GM13977 (cell line): ENCODE results near the gene ENAH.

ENCODE experiments used
- DNase-seq: peaks from one replicate; pipeline ENCODE4 v3.0.0; 2012; ENCODE audit warnings: low spot score
- in situ Hi-C: fragments of 300-500 bp; cut with MboI; formaldehyde crosslinking; loops from one replicate; pipeline ENCODE4 v1.12.0; 2022; ENCODE audit warnings: low sequenced_read_pairs, low pct_unique_long_range_greater_than_20kb, mixed read lengths, inconsistent platforms; ENCODE audit not compliant: unreplicated experiment
- TF ChIP-seq, protein P1 (sequence below): IDR thresholded peaks from 2 replicates; pipeline ENCODE4 v1.5.1; 2012; ENCODE audit warnings: mild to moderate bottlenecking, control low read depth; ENCODE audit not compliant: insufficient read depth; ENCODE audit errors: extremely low read depth, missing control alignments

The ENAH gene

DNA sequence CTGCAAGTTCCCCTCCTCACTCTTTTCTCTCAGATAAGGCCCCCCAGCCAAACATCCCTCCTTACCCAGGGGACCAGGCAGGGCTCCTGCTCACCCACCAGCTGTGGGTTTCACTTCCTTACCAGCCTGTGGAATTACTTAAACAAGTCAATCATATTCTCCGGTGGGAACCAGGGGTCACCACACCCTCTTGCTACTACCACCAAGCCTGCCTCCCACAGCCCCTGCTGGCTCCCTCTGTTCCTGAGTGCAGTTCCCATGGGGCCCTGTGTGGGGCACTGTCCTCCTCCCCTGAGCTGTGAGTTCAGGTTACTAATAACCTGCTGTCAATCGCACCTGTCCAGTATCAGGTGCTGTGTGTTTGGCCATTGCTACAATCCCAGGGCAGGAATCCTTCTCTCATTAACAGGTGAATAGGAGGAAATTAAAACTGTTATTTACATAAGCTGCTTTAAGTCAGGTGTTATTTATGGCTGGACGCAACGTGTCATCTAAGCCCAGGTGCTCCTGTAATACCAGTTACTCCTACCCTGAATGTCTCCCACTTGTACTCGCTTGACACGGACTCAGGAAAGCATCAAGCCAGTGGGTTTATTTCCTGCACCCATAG, 172.0 kb downstream of the ENAH start:
- in situ Hi-C loops = no loop called here
- peak; percentile 63 for DNase-seq
- TF ChIP-seq, protein P1, sequence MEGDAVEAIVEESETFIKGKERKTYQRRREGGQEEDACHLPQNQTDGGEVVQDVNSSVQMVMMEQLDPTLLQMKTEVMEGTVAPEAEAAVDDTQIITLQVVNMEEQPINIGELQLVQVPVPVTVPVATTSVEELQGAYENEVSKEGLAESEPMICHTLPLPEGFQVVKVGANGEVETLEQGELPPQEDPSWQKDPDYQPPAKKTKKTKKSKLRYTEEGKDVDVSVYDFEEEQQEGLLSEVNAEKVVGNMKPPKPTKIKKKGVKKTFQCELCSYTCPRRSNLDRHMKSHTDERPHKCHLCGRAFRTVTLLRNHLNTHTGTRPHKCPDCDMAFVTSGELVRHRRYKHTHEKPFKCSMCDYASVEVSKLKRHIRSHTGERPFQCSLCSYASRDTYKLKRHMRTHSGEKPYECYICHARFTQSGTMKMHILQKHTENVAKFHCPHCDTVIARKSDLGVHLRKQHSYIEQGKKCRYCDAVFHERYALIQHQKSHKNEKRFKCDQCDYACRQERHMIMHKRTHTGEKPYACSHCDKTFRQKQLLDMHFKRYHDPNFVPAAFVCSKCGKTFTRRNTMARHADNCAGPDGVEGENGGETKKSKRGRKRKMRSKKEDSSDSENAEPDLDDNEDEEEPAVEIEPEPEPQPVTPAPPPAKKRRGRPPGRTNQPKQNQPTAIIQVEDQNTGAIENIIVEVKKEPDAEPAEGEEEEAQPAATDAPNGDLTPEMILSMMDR = peak; percentile 77

DNA sequence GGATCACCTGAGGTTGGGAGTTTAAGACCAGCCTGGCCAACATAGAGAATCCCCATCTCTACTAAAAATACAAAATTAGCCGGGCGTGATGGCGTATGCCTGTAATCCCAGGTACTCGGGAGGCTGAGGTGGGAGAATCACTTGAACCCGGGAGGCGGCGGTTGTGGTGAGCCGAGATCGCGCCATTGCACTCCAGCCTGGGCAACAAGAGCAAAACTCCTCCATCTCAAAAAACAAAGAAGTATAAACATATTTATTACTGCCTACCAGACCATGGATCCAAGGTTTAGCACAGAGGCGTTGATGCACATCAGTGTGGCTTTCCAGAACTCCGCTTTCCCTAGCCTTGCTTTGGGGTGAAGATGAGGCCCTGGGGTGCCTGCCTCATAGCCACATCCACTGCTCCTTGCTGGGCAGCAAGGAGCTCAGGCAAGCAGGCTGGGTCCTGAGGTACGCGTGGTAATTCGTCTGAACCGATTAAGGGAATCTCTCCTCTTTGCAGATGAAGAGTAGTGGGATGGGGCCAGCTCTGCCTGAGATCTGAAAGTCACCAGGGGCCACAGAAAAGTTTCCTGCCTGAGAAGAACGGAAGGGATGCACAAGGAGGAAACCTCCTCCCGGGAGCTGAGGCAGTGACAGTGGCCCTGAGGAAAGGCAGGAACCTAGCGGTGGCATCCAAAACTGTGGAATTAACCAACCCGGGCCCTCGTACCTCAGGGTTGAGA, 172.8 kb downstream of the ENAH start:
- in situ Hi-C loops = loop anchor here (10.0 kb wide), 1 partner anchor 505 kb away; no protein-coding TSS in a partner anchor
- DNase-seq = no peak

DNA sequence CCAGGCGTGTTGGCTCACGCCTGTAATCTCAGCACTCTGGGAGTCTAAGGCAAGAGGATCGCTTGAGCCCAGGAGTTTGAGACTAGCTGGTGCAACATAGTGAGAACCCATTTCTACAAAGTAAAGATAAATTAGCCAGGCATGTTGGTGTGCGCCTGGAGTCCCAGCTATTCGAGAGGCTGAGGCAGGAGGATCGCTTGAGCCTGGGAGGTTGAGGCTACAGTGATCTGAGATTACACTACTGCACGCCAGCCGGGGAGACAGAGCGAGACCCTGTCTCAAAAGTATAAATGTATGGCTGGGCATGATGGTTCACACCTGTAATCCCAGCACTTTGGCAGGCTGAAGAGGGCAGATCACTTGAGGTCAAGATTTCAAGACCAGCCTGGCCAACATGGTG, 173.6 kb downstream of the ENAH start:
- TF ChIP-seq, protein P1 = no peak
- no peak for DNase-seq
- in situ Hi-C loops = loop anchor here (10.0 kb wide), 1 partner anchor 505 kb away; no protein-coding TSS in a partner anchor

More for the DNA sequence above, 172.8 kb downstream of the ENAH start:
- TF ChIP-seq, protein P1 = no peak

DNA sequence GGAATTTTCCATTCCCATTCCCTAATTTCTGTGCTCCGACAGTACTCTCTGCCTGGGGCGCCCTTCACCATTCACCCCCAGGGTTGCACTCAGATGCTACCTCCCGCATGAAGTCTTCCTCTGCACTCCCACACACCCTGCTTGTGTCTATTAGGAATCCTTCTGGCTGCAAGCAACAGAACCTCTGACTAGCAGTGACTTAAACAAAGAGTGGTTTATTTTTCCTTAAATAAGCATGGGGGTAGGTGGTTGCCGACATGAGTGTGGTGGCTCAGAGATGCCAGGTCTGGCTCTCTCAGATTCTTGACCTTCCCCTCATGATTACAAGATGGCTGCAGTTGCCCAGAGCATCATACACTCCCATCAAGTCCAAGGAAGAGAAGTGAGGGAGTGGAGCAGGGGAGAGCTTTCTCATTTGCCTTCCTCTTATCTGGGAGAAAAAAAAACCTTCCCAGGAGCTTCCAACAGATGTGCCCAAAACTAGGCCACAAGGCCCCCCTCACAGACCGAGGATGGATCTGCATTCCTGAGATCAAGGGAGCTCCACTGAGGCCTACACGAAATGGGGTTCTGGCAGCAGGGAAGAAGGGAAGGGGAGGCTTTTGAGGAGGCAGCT, 175.5 kb downstream of the ENAH start:
- TF ChIP-seq, protein P1 = no peak
- in situ Hi-C loops = loop anchor here (10.0 kb wide), 1 partner anchor 507 kb away; no protein-coding TSS in a partner anchor

DNA sequence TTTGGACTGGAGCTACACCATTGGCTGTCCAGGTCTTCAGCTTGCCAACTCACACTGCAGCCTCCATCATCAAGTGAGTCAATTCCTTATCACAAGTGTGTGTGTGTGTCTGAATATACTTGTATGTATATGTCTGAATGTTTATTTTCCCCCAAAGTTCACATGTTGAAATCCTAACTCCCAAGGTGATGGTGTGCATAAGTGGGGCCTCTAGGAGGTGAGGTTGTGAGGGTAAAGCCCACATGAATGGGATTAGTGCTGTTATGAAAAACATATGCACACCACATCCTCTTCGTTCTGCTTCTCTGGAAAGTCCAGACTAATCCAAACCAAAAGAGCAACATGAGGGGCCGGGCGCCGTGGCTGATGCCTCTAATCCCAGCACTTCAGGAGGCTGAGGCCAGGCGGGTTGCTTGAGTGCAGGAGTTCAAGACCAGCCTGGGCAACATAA, 176.4 kb downstream of the ENAH start:
- in situ Hi-C loops = loop anchor here (10.0 kb wide), 1 partner anchor 508 kb away; no protein-coding TSS in a partner anchor
- TF ChIP-seq, protein P1 = no peak
- DNase-seq = peak; percentile 9

More for the DNA sequence above, 175.5 kb downstream of the ENAH start:
- DNase-seq = no peak

DNA sequence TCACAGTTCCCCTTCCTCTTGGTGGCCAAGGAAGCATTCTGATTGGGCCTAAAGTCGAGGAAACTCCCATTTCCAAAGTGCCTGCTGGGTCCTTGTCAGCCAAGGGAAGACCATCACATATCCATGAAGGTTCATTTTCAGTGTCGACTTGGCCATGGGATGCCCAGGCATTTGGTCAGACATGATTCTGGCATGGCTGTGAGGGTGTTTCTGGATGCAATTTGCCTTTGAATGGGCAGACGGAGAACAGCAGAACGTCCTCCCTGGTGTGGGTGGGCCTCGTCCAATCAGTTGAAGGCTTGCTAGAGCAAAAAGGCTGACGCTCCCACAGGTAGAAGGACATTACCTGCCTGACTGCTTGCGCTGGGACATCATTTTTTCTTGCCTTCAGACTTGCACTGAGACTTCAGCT, 176.8 kb downstream of the ENAH start:
- TF ChIP-seq, protein P1 = no peak
- in situ Hi-C loops = loop anchor here (10.0 kb wide), 1 partner anchor 509 kb away; no protein-coding TSS in a partner anchor
- DNase-seq = peak; percentile 10
